Neural cell (in vitro differentiated cells): ENCODE results near the gene LCN2. TPM values are rescaled to one million over a fixed set of nuclear protein-coding genes. Genes with fewer than 3 reads are reported as not detected.

Experiments used
- H2AFZ ChIP-seq: fragments of 200-600, 300-800 bp; sonication (generic), shearing (Covaris generic); 2 replicates; pipeline ENCODE4 v1.6.0; 2014; ENCODE audit warnings: low read depth, mild to moderate bottlenecking, antibody characterized with exemption, low read length, moderate library complexity
- H3F3A ChIP-seq: fragments of 200-600 bp; shearing (Covaris generic); 2 replicates; pipeline ENCODE4 v1.6.1; 2016; ENCODE audit warnings: mild to moderate bottlenecking, moderate library complexity, mixed read lengths, antibody characterized with exemption, low read length; ENCODE audit not compliant: insufficient read depth, poor library complexity, severe bottlenecking
- H3K27ac ChIP-seq: fragments of 200-600, 300-800 bp; sonication (generic), shearing (Covaris generic); 2 replicates; pipeline ENCODE4 v1.5.1; 2014; ENCODE audit warnings: mild to moderate bottlenecking, low read length, moderate library complexity
- H3K27me3 ChIP-seq: fragments of 300-800, 200-600 bp; sonication (generic), shearing (Covaris generic); 2 replicates; pipeline ENCODE4 v1.6.0; 2014; ENCODE audit warnings: mild to moderate bottlenecking, low read depth, low read length, moderate library complexity; ENCODE audit not compliant: insufficient read depth
- H3K36me3 ChIP-seq: fragments of 300-800, 200-600 bp; sonication (generic), shearing (Covaris generic); 2 replicates; pipeline ENCODE4 v1.5.1; 2014; ENCODE audit warnings: mild to moderate bottlenecking, antibody characterized with exemption, low read length, moderate library complexity; ENCODE audit not compliant: insufficient read depth
- H3K4me2 ChIP-seq: fragments of 300-800, 200-600 bp; sonication (generic), shearing (Covaris generic); 2 replicates; pipeline ENCODE4 v1.6.0; 2014; ENCODE audit warnings: mild to moderate bottlenecking, low read length
- H3K4me3 ChIP-seq: fragments of 300-800, 200-600 bp; sonication (generic), shearing (Covaris generic); 2 replicates; pipeline ENCODE4 v1.5.1; 2014; ENCODE audit warnings: mild to moderate bottlenecking, low read length, moderate library complexity
- H3K79me2 ChIP-seq: fragments of 200-600 bp; shearing (Covaris generic); replicated peaks from 2 replicates; pipeline ENCODE4 v1.6.0; 2014; ENCODE audit warnings: mild to moderate bottlenecking, low read length, moderate library complexity; ENCODE audit not compliant: insufficient read depth
- H3K9ac ChIP-seq: fragments of 300-800, 200-600 bp; sonication (generic), shearing (Covaris generic); 2 replicates; pipeline ENCODE4 v1.6.1; 2016; ENCODE audit warnings: mild to moderate bottlenecking, low read length, mixed read lengths
- H3K9me2 ChIP-seq: fragments of 200-600 bp; shearing (Covaris generic); 2 replicates; pipeline ENCODE4 v1.6.1; 2016; ENCODE audit warnings: mild to moderate bottlenecking, low read length, mixed read lengths; ENCODE audit not compliant: insufficient read depth
- H3K9me3 ChIP-seq: fragments of 200-600, 300-800 bp; sonication (generic), shearing (Covaris generic); 2 replicates; pipeline ENCODE4 v1.6.1; 2016; ENCODE audit warnings: mild to moderate bottlenecking, mixed run types, low read length, moderate library complexity, mixed read lengths
- H4K20me1 ChIP-seq: fragments of 200-600 bp; shearing (Covaris generic); 2 replicates; pipeline ENCODE4 v1.6.1; 2016; ENCODE audit warnings: mild to moderate bottlenecking, mixed run types; ENCODE audit not compliant: insufficient read depth
- EP300 ChIP-seq: fragments of 450-650 bp; conservative IDR thresholded peaks from 2 replicates; pipeline ENCODE4 v1.6.1; 2014; ENCODE audit warnings: antibody characterized with exemption, mild to moderate bottlenecking, moderate library complexity; ENCODE audit not compliant: poor library complexity, severe bottlenecking
- EZH2 ChIP-seq: fragments of 200-600, 300-800 bp; shearing (Covaris generic), sonication (generic); IDR thresholded peaks from 2 replicates; pipeline ENCODE4 v1.6.1; 2014; ENCODE audit warnings: antibody characterized with exemption, low read length, borderline replicate concordance, mild to moderate bottlenecking; ENCODE audit not compliant: insufficient read depth, poor library complexity, severe bottlenecking
- MXI1 ChIP-seq: fragments of 450-650 bp; conservative IDR thresholded peaks from 2 replicates; pipeline ENCODE4 v1.6.1; 2014; ENCODE audit warnings: antibody characterized with exemption, mild to moderate bottlenecking; ENCODE audit not compliant: poor library complexity, severe bottlenecking
- POLR2AphosphoS5 ChIP-seq: IDR thresholded peaks from 2 replicates; pipeline ENCODE4 v1.6.1; 2012
- RAD21 ChIP-seq: fragments of 450-650 bp; conservative IDR thresholded peaks from 2 replicates; pipeline ENCODE4 v1.6.1; 2014; ENCODE audit warnings: antibody characterized with exemption, mild to moderate bottlenecking, moderate library complexity
- SMC3 ChIP-seq: fragments of 450-650 bp; conservative IDR thresholded peaks from 2 replicates; pipeline ENCODE4 v1.6.1; 2014; ENCODE audit warnings: antibody characterized with exemption, mild to moderate bottlenecking, moderate library complexity; ENCODE audit not compliant: poor library complexity
- TAF1 ChIP-seq: IDR thresholded peaks from 2 replicates; pipeline ENCODE4 v1.6.1; 2012; ENCODE audit warnings: low read depth
- polyA plus RNA-seq: library from polyadenylated mRNA; depleted of rRNA; stranded (reverse); fragments of >200 nt; gene quantifications from 2 replicates; pipeline ENCODE4 v1.2.3, GENCODE V29; 2014
- TF ChIP-seq, protein P1 (sequence below): fragments of 450-650 bp; IDR thresholded peaks from 2 replicates; pipeline ENCODE4 v1.5.1; 2014; ENCODE audit warnings: antibody characterized with exemption, mild to moderate bottlenecking, moderate library complexity; ENCODE audit not compliant: poor library complexity, severe bottlenecking
- TF ChIP-seq, protein P2 (sequence below): IDR thresholded peaks from 2 replicates; pipeline ENCODE4 v1.6.1; 2012; ENCODE audit warnings: borderline replicate concordance

The LCN2 gene
- polyA plus RNA-seq, 1 donor from 2014 or later = not detected

GRCh38 chr9:128141604-128142003 lies 7.6 kb upstream of the LCN2 start:
- no peaks in the 10 kb centered on the region for H3K79me2 ChIP-seq
- H3K9me3 ChIP-seq = no peaks in the 10 kb centered on the region
- H3K4me2 ChIP-seq = no peak overlapping the region
- TF ChIP-seq SMC3 (no peak), POLR2AphosphoS5 (no peak), EZH2 (no peak), EP300 (no peak), MXI1 (no peak), TAF1 (no peak), RAD21 (no peak)
- TF ChIP-seq, protein P1, sequence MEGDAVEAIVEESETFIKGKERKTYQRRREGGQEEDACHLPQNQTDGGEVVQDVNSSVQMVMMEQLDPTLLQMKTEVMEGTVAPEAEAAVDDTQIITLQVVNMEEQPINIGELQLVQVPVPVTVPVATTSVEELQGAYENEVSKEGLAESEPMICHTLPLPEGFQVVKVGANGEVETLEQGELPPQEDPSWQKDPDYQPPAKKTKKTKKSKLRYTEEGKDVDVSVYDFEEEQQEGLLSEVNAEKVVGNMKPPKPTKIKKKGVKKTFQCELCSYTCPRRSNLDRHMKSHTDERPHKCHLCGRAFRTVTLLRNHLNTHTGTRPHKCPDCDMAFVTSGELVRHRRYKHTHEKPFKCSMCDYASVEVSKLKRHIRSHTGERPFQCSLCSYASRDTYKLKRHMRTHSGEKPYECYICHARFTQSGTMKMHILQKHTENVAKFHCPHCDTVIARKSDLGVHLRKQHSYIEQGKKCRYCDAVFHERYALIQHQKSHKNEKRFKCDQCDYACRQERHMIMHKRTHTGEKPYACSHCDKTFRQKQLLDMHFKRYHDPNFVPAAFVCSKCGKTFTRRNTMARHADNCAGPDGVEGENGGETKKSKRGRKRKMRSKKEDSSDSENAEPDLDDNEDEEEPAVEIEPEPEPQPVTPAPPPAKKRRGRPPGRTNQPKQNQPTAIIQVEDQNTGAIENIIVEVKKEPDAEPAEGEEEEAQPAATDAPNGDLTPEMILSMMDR = no peak
- TF ChIP-seq, protein P2, sequence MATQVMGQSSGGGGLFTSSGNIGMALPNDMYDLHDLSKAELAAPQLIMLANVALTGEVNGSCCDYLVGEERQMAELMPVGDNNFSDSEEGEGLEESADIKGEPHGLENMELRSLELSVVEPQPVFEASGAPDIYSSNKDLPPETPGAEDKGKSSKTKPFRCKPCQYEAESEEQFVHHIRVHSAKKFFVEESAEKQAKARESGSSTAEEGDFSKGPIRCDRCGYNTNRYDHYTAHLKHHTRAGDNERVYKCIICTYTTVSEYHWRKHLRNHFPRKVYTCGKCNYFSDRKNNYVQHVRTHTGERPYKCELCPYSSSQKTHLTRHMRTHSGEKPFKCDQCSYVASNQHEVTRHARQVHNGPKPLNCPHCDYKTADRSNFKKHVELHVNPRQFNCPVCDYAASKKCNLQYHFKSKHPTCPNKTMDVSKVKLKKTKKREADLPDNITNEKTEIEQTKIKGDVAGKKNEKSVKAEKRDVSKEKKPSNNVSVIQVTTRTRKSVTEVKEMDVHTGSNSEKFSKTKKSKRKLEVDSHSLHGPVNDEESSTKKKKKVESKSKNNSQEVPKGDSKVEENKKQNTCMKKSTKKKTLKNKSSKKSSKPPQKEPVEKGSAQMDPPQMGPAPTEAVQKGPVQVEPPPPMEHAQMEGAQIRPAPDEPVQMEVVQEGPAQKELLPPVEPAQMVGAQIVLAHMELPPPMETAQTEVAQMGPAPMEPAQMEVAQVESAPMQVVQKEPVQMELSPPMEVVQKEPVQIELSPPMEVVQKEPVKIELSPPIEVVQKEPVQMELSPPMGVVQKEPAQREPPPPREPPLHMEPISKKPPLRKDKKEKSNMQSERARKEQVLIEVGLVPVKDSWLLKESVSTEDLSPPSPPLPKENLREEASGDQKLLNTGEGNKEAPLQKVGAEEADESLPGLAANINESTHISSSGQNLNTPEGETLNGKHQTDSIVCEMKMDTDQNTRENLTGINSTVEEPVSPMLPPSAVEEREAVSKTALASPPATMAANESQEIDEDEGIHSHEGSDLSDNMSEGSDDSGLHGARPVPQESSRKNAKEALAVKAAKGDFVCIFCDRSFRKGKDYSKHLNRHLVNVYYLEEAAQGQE = no peak
- H4K20me1 ChIP-seq = no peaks in the 10 kb centered on the region
- no peaks in the 10 kb centered on the region for H3F3A ChIP-seq
- no peaks in the 10 kb centered on the region for H3K27me3 ChIP-seq
- H3K9ac ChIP-seq = no peak overlapping the region
- H3K9me2 ChIP-seq = no peaks in the 10 kb centered on the region
- H3K27ac ChIP-seq = no peak overlapping the region
- no peak overlapping the region for H3K4me3 ChIP-seq
- H2AFZ ChIP-seq = no peak overlapping the region
- no peaks in the 10 kb centered on the region for H3K36me3 ChIP-seq

DNA sequence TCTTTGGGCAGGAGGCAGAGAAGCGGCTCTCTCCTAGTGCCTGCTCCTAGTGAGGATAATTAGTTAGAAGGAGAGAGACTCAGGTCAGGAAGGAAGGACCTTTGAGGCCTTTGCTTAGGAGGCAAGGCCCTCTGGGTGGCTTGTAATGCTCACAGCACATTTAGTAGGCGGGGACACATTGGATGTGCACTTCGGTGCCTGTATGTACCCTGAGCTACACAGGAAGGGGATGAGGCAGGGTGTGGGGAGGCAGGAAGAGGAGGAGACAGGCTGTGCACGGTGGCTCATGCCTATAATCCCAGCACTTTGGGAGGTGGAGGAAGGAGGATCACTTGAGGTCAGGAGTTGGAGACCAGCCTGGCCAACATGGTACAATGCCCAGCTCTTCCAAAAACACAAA lies 7.2 kb upstream of the LCN2 start:
- H3K9me2 ChIP-seq = no peaks in the 10 kb centered on the region
- H2AFZ ChIP-seq = no peak overlapping the region
- no peaks in the 10 kb centered on the region for H3F3A ChIP-seq
- H3K36me3 ChIP-seq = no peaks in the 10 kb centered on the region
- no peak overlapping the region for H3K4me3 ChIP-seq
- H3K9ac ChIP-seq = no peak overlapping the region
- no peaks in the 10 kb centered on the region for H3K9me3 ChIP-seq
- TF ChIP-seq, protein P1 = no peak
- TF ChIP-seq MXI1 (no peak), TAF1 (no peak), POLR2AphosphoS5 (no peak), EZH2 (no peak)
- TF ChIP-seq, protein P2 = no peak
- no peak overlapping the region for H3K4me2 ChIP-seq
- no peaks in the 10 kb centered on the region for H4K20me1 ChIP-seq
- no peaks in the 10 kb centered on the region for H3K79me2 ChIP-seq
- H3K27me3 ChIP-seq = no peaks in the 10 kb centered on the region
- H3K27ac ChIP-seq = no peak overlapping the region
